SK-N-SH (cell line): Measurements from ENCODE around the gene CEACAM8. TPM values are rescaled to one million over a fixed set of nuclear protein-coding genes. Genes with fewer than 3 reads are reported as not detected.

ENCODE experiments used
- CTCF ChIA-PET: fragments of 300-600, 350-600 bp; formaldehyde crosslinking; extraction: SDS; loops from one replicate; lab custom pipeline; 2021; lab: Yijun Ruan, JAX
- POLR2A ChIA-PET: fragments of 350-600 bp; sonication (Branson Sonifier 250); formaldehyde crosslinking; extraction: SDS; loops from one replicate; lab custom pipeline; 2020; ENCODE audit warnings: antibody characterized with exemption, inconsistent platforms; lab: Yijun Ruan, JAX
- DNase-seq: peaks from one replicate; pipeline ENCODE4 v3.0.0; 2012
- H2AFZ ChIP-seq: fragments of 200-600 bp; sonication (generic); 2 replicates; pipeline ENCODE4 v1.8.1; 2016; ENCODE audit warnings: antibody characterized with exemption, mild to moderate bottlenecking, low read depth
- H3F3A ChIP-seq: fragments of 200-600 bp; sonication (generic); replicated peaks from 2 replicates; pipeline ENCODE3; 2016; ENCODE audit warnings: antibody characterized with exemption, mild to moderate bottlenecking; ENCODE audit not compliant: insufficient read depth
- H3K27ac ChIP-seq, 2 experiments: fragments of 200-500 bp in 1 of 2; fragments of 200-600 bp in 1 of 2; sonication (Bioruptor generic) in 1 of 2; sonication (generic), shearing (Covaris generic) in 1 of 2; 2 replicates each; pipeline versions ENCODE4 v1.5.1 to v1.6.1; 2014 to 2016; ENCODE audit warnings: low read depth in 2 of 2, inconsistent platforms in 1 of 2, low read length in 1 of 2, mild to moderate bottlenecking in 1 of 2, mixed read lengths in 1 of 2
- H3K27me3 ChIP-seq: fragments of 200-600 bp; sonication (generic), shearing (Covaris generic); 2 replicates; pipeline ENCODE4 v1.6.1; 2016; ENCODE audit warnings: mixed run types; ENCODE audit not compliant: insufficient read depth
- H3K36me3 ChIP-seq, 2 experiments: fragments of 200-500 bp in 1 of 2; fragments of 200-600 bp in 1 of 2; sonication (Bioruptor generic) in 1 of 2; sonication (generic) in 1 of 2; replicated peaks in 1 of 2; 2 replicates each; pipeline versions ENCODE3 to v1.5.1; 2014 to 2016; ENCODE audit warnings: low read length in 1 of 2, mild to moderate bottlenecking in 1 of 2; ENCODE audit not compliant: insufficient read depth in 2 of 2, control insufficient read depth in 1 of 2
- H3K4me1 ChIP-seq, 2 experiments: fragments of 200-500 bp in 1 of 2; fragments of 200-600 bp in 1 of 2; sonication (Bioruptor generic) in 1 of 2; sonication (generic), shearing (Covaris generic) in 1 of 2; 2 replicates each; pipeline versions ENCODE4 v1.5.1 to v1.6.1; 2014 to 2016; ENCODE audit warnings: low read depth in 1 of 2, low read length in 1 of 2, mixed run types in 1 of 2; ENCODE audit not compliant: insufficient read depth in 2 of 2, control insufficient read depth in 1 of 2
- H3K4me2 ChIP-seq: fragments of 200-600 bp; sonication (generic), shearing (Covaris generic); 2 replicates; pipeline ENCODE4 v1.6.1; 2017; ENCODE audit warnings: mixed run types
- H3K4me3 ChIP-seq, 2 experiments: fragments of 200-500 bp in 1 of 2; fragments of 200-600 bp in 1 of 2; sonication (Bioruptor generic) in 1 of 2; sonication (generic), shearing (Covaris generic) in 1 of 2; 2 replicates each; pipeline versions ENCODE4 v1.5.1 to v1.8.1; 2014 to 2016; ENCODE audit warnings: low read depth in 2 of 2, inconsistent platforms in 1 of 2, low read length in 1 of 2, mild to moderate bottlenecking in 1 of 2, mixed read lengths in 1 of 2, moderate library complexity in 1 of 2
- H3K79me2 ChIP-seq: fragments of 200-600 bp; sonication (generic); 2 replicates; pipeline ENCODE4 v1.8.1; 2017; ENCODE audit warnings: mild to moderate bottlenecking; ENCODE audit not compliant: insufficient read depth
- H3K9ac ChIP-seq: fragments of 200-600 bp; sonication (generic); 2 replicates; pipeline ENCODE4 v1.6.1; 2017; ENCODE audit warnings: mixed run types
- H3K9me2 ChIP-seq: fragments of 200-600 bp; sonication (generic); 2 replicates; pipeline ENCODE4 v1.6.1; 2017; ENCODE audit warnings: mixed run types
- H3K9me3 ChIP-seq: fragments of 200-600 bp; sonication (generic); 2 replicates; pipeline ENCODE4 v1.6.1; 2017; ENCODE audit warnings: mixed run types, mild to moderate bottlenecking, moderate library complexity
- H4K20me1 ChIP-seq: fragments of 200-600 bp; sonication (generic); 2 replicates; pipeline ENCODE4 v1.6.1; 2017; ENCODE audit warnings: mild to moderate bottlenecking, mixed run types; ENCODE audit not compliant: insufficient read depth
- ELF1 ChIP-seq: IDR thresholded peaks from 2 replicates; pipeline ENCODE4 v1.4.0; 2012
- EZH2phosphoT487 ChIP-seq: fragments of 200-600 bp; sonication (generic); IDR thresholded peaks from 2 replicates; pipeline ENCODE4 v1.6.1; 2017; ENCODE audit warnings: low read depth, mixed run types, mild to moderate bottlenecking, antibody characterized with exemption, moderate library complexity, borderline replicate concordance
- FOXJ3 ChIP-seq: sonication (generic); formaldehyde crosslinking; IDR thresholded peaks from 2 replicates; pipeline ENCODE4 v1.5.1; 2020; ENCODE audit warnings: mild to moderate bottlenecking, missing genetic modification reagents
- GATA2 ChIP-seq: sonication (generic); formaldehyde crosslinking; IDR thresholded peaks from 2 replicates; pipeline ENCODE4 v1.5.0; 2020; ENCODE audit warnings: mild to moderate bottlenecking, missing genetic modification reagents
- MEF2A ChIP-seq: IDR thresholded peaks from 2 replicates; pipeline ENCODE4 v1.4.0; 2012; ENCODE audit warnings: low read depth, borderline replicate concordance
- POLR2AphosphoS5 ChIP-seq: IDR thresholded peaks from 2 replicates; pipeline ENCODE4 v1.6.1; 2012; ENCODE audit warnings: low read depth, low read length
- RAD21 ChIP-seq: IDR thresholded peaks from 2 replicates; pipeline ENCODE4 v1.6.1; 2012; ENCODE audit warnings: mild to moderate bottlenecking, low read length
- RCOR1 ChIP-seq: fragments of 150-350 bp; IDR thresholded peaks from 2 replicates; pipeline ENCODE4 v1.6.1; 2017; ENCODE audit warnings: antibody characterized with exemption, low read length
- RFX5 ChIP-seq: IDR thresholded peaks from 2 replicates; pipeline ENCODE4 v1.6.1; 2012; ENCODE audit warnings: mild to moderate bottlenecking, improper control_type of control experiment, low read length
- RXRA ChIP-seq: IDR thresholded peaks from 2 replicates; pipeline ENCODE4 v1.4.0; 2012; ENCODE audit warnings: low read depth, mild to moderate bottlenecking, borderline replicate concordance
- TAF1 ChIP-seq: IDR thresholded peaks from 2 replicates; pipeline ENCODE4 v1.6.1; 2012; ENCODE audit warnings: low read depth, mild to moderate bottlenecking, low read length, moderate library complexity, borderline replicate concordance
- TEAD4 ChIP-seq: IDR thresholded peaks from 2 replicates; pipeline ENCODE4 v1.4.0; 2012; ENCODE audit warnings: mild to moderate bottlenecking, borderline replicate concordance; ENCODE audit not compliant: insufficient read depth
- YY1 ChIP-seq: IDR thresholded peaks from 2 replicates; pipeline ENCODE4 v1.4.0; 2012; ENCODE audit warnings: low read depth, mild to moderate bottlenecking
- WGBS: methylation state at CpG from one replicate; pipeline ENCODE4 v1.1.6; 2017; ENCODE audit warnings: low lambda C conversion rate; 5-methylcytosine and 5-hydroxymethylcytosine counted together
- polyA plus RNA-seq, 3 experiments: library from polyadenylated mRNA; depleted of rRNA; stranded (reverse); fragments of >200 nt; gene quantifications; 2 replicates each; pipeline ENCODE4 v1.2.3, GENCODE V29; 2012
- TF ChIP-seq, protein P1 (sequence below): fragments of 200-600 bp; sonication (generic); IDR thresholded peaks from 2 replicates; pipeline ENCODE4 v1.6.1; 2017; ENCODE audit warnings: antibody characterized with exemption, mild to moderate bottlenecking, moderate library complexity
- TF ChIP-seq, protein P2 (sequence below): IDR thresholded peaks from 2 replicates; pipeline ENCODE4 v1.4.0; 2012; ENCODE audit warnings: low read depth, borderline replicate concordance
- TF ChIP-seq, protein P3 (sequence below): fragments of 150-350 bp; IDR thresholded peaks from 2 replicates; pipeline ENCODE4 v1.6.1; 2017; ENCODE audit warnings: antibody characterized with exemption, low read length, low read depth, borderline replicate concordance
- TF ChIP-seq, protein P4 (sequence below): IDR thresholded peaks from 2 replicates; pipeline ENCODE4; 2012

The CEACAM8 gene
- polyA plus RNA-seq, 1 of the 3 experiments (the other 2 are of a cell fraction): not detected

DNA sequence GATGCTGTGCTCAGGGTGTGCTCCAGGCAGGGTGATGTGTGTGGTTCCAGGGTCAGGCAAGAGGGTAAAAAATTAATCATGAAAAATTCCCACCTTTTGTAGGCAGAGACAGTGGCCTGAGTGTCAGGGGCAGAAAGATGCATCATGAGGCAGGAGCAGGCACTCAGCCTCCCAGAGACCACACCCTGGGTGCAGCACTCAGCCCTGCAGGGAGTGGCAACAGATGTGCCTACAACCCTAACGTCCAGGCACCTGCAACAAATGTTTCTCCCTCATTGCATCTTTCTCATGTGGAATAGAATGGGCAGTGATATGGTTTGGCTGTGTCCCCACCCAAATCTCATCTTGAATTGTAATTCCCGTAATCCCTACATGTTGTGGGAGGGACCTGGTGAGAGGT is 46.8 kb downstream of the CEACAM8 start (continued):
- TF ChIP-seq, protein P1, sequence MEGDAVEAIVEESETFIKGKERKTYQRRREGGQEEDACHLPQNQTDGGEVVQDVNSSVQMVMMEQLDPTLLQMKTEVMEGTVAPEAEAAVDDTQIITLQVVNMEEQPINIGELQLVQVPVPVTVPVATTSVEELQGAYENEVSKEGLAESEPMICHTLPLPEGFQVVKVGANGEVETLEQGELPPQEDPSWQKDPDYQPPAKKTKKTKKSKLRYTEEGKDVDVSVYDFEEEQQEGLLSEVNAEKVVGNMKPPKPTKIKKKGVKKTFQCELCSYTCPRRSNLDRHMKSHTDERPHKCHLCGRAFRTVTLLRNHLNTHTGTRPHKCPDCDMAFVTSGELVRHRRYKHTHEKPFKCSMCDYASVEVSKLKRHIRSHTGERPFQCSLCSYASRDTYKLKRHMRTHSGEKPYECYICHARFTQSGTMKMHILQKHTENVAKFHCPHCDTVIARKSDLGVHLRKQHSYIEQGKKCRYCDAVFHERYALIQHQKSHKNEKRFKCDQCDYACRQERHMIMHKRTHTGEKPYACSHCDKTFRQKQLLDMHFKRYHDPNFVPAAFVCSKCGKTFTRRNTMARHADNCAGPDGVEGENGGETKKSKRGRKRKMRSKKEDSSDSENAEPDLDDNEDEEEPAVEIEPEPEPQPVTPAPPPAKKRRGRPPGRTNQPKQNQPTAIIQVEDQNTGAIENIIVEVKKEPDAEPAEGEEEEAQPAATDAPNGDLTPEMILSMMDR: no peak
- no peak for TF ChIP-seq GATA2

DNA sequence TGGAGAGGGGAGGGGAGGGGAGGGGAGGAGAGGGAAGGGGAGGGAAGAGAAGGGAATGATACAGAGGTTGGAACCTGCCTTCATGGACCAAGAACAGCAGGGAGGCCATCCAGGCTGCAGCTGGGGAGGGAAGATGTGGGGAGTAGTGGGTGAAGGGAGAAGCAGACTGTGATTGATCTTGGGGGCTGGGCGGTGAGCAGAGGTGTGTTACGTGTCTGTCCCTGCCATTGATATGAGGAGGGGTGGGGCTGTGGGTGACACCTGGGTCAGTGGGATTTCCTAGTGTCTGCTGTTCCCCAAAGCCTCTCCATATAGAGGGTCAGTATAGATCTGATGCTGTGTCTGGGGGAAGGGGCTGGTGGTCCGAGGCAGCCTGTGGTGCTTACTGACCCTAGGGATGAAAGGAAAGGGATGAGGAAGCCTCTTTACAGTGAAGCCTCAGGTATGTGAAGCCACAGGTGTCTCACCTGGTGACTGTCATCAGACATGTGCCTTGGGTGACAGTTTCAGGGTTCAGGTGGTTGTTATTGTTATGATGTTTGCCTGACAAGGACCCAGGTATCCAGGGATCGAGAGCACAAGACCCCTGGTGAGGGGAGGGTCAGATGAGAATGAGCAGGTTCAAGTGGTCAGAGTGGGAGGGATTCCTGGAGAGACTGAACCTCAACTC is 47.8 kb downstream of the CEACAM8 start:
- Histone ChIP-seq H3K36me3 (no peaks in the 10 kb centered on the region), H4K20me1 (no peaks in the 10 kb centered on the region), H3K27me3 (no peaks in the 10 kb centered on the region), H2AFZ (no peak overlapping the region), H3K9ac (no peak overlapping the region), H3K79me2 (no peaks in the 10 kb centered on the region), H3K27ac (no peak overlapping the region), H3K9me3 (no peaks in the 10 kb centered on the region), H3F3A (no peaks in the 10 kb centered on the region), H3K9me2 (no peaks in the 10 kb centered on the region), H3K4me2 (no peak overlapping the region), H3K4me3 (no peak overlapping the region), H3K4me1 (no peaks in the 10 kb centered on the region)
- POLR2A ChIA-PET: no interaction called here
- TF ChIP-seq RCOR1 (no peak), RXRA (no peak), RAD21 (no peak), YY1 (no peak), FOXJ3 (CRISPR knock-in tag) (no peak), GATA2 (no peak), TAF1 (no peak), TEAD4 (no peak), ELF1 (no peak), MEF2A (no peak), EZH2phosphoT487 (no peak), RFX5 (no peak), POLR2AphosphoS5 (no peak)
- TF ChIP-seq, protein P2, sequence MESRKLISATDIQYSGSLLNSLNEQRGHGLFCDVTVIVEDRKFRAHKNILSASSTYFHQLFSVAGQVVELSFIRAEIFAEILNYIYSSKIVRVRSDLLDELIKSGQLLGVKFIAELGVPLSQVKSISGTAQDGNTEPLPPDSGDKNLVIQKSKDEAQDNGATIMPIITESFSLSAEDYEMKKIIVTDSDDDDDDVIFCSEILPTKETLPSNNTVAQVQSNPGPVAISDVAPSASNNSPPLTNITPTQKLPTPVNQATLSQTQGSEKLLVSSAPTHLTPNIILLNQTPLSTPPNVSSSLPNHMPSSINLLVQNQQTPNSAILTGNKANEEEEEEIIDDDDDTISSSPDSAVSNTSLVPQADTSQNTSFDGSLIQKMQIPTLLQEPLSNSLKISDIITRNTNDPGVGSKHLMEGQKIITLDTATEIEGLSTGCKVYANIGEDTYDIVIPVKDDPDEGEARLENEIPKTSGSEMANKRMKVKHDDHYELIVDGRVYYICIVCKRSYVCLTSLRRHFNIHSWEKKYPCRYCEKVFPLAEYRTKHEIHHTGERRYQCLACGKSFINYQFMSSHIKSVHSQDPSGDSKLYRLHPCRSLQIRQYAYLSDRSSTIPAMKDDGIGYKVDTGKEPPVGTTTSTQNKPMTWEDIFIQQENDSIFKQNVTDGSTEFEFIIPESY: no peak
- TF ChIP-seq, protein P3, sequence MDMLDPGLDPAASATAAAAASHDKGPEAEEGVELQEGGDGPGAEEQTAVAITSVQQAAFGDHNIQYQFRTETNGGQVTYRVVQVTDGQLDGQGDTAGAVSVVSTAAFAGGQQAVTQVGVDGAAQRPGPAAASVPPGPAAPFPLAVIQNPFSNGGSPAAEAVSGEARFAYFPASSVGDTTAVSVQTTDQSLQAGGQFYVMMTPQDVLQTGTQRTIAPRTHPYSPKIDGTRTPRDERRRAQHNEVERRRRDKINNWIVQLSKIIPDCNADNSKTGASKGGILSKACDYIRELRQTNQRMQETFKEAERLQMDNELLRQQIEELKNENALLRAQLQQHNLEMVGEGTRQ: no peak
- TF ChIP-seq, protein P4, sequence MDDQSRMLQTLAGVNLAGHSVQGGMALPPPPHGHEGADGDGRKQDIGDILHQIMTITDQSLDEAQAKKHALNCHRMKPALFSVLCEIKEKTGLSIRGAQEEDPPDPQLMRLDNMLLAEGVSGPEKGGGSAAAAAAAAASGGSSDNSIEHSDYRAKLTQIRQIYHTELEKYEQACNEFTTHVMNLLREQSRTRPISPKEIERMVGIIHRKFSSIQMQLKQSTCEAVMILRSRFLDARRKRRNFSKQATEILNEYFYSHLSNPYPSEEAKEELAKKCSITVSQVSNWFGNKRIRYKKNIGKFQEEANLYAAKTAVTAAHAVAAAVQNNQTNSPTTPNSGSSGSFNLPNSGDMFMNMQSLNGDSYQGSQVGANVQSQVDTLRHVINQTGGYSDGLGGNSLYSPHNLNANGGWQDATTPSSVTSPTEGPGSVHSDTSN: no peak
- no peak for DNase-seq
- CTCF ChIA-PET: interaction anchor here (0.6 to 3.2 kb wide), 2 partner anchors 18 to 1578 kb away, joined by 3 to 8 read pairs; partner anchors contain the start of gene CEACAM1
- WGBS: 15% methylated on average over 4 of the region's 4 CpGs
